MCF 10A (cell line): ENCODE data around the gene LRRC8A. TPM values are rescaled to one million over a fixed set of nuclear protein-coding genes. Genes with fewer than 3 reads are reported as not detected.
A peak's percentile ranks its signal among the peaks of the same experiment; 100 is the strongest.

Experiments used
- BruUV-seq: library from RNA; stranded (reverse); fragments of 400-500 nt; replicated peaks from 2 replicates; lab custom pipeline; 2021; lab: Mats Ljungman, UMichigan
- CTCF ChIA-PET: fragments of 300-600 bp; sonication (Branson Sonifier 250); formaldehyde crosslinking; extraction: SDS; loops from one replicate; lab custom pipeline; 2021; ENCODE audit warnings: antibody characterized with exemption, inconsistent platforms; lab: Yijun Ruan, JAX
- POLR2A ChIA-PET: fragments of 300-600, 350-650 bp; sonication (Branson Sonifier 250); formaldehyde crosslinking; extraction: SDS; loops from one replicate; lab custom pipeline; 2020; ENCODE audit warnings: antibody characterized with exemption, inconsistent platforms; lab: Yijun Ruan, JAX
- DNase-seq: peaks from one replicate; pipeline ENCODE4 v3.0.0-alpha.2; 2018; ENCODE audit not compliant: unreplicated experiment
- H3K27ac Mint-ChIP-seq: one replicate; pipeline ENCODE4 v1.8.0; 2022; ENCODE audit warnings: mild to moderate bottlenecking, low read depth, mixed read lengths; ENCODE audit not compliant: unreplicated experiment
- H3K27me3 Mint-ChIP-seq: one replicate; pipeline ENCODE4 v1.8.0; 2022; ENCODE audit warnings: mixed read lengths; ENCODE audit not compliant: insufficient read depth, unreplicated experiment
- H3K36me3 Mint-ChIP-seq: one replicate; pipeline ENCODE4 v1.8.0; 2022; ENCODE audit warnings: mild to moderate bottlenecking, moderate library complexity, mixed read lengths; ENCODE audit not compliant: insufficient read depth, unreplicated experiment
- H3K4me1 Mint-ChIP-seq: one replicate; pipeline ENCODE4 v1.8.0; 2022; ENCODE audit warnings: mixed read lengths; ENCODE audit not compliant: insufficient read depth, unreplicated experiment
- H3K4me3 Mint-ChIP-seq: one replicate; pipeline ENCODE4 v1.8.0; 2022; ENCODE audit warnings: mild to moderate bottlenecking, moderate library complexity, mixed read lengths; ENCODE audit not compliant: unreplicated experiment
- H3K9me3 Mint-ChIP-seq: one replicate; pipeline ENCODE4 v1.8.0; 2022; ENCODE audit warnings: mixed read lengths; ENCODE audit not compliant: unreplicated experiment
- CTCF ChIP-seq: fragments of 200-600 bp; IDR thresholded peaks from one replicate; pipeline ENCODE4 v1.8.0; 2022; ENCODE audit warnings: antibody characterized with exemption, mild to moderate bottlenecking; ENCODE audit not compliant: unreplicated experiment
- intact Hi-C: fragments of 100-400 bp; cut with micrococcal nuclease; formaldehyde crosslinking; loops from 2 replicates; pipeline ENCODE4 v1.14.1; 2022
- total RNA-seq: library from RNA; stranded (reverse); gene quantifications from 2 replicates; pipeline ENCODE4 v1.2.3, GENCODE V29; 2022

Gene LRRC8A
- total RNA-seq, 1 experiment from 2014 or later: 30.9 TPM

- Mint-ChIP-seq H3K27me3 (no peaks in the 10 kb centered on the region), H3K4me1 (peaks cover 20% of the 10 kb centered on the region), H3K9me3 (no peaks in the 10 kb centered on the region), H3K4me3 (no peak within 1 kb of the TSS), H3K36me3 (peaks cover 33% of the 10 kb centered on the region), H3K27ac (no peak within 1 kb of the TSS)
- no TSS peak for BruUV-seq
- intact Hi-C loops: no loop called here
- ChIA-PET POLR2A (interaction anchor here (1.0 to 1.2 kb wide), 3 partner anchors 28 to 58 kb away, joined by 3 to 7 read pairs (median 4); no protein-coding TSS in a partner anchor), CTCF (interaction anchor here (0.6 to 2.5 kb wide), 3 partner anchors 8 to 462 kb away, joined by 3 to 17 read pairs (median 8); no protein-coding TSS in a partner anchor)
- peak; percentile 86 for DNase-seq
- TF ChIP-seq CTCF: no peak
Observed at GRCh38 chr9:128920381-128921058, 38.6 kb downstream of the LRRC8A start, which contains the start of gene PHYHD1. Gene PHYHD1 (plus strand): TSS chr9:128920982. CDS start chr9:128922324, 1,342 bp downstream.

- TF ChIP-seq CTCF: no peak
- POLR2A ChIA-PET: interaction anchor here (0.9 kb wide), 1 partner anchor 39 kb away, joined by 4 read pairs; no protein-coding TSS in a partner anchor
- CTCF ChIA-PET: interaction anchor here (0.8 to 10.2 kb wide), 3 partner anchors 10 to 58 kb away, joined by 3 to 172 read pairs (median 4); no protein-coding TSS in a partner anchor
- Mint-ChIP-seq H3K4me3 (no peak overlapping the region), H3K27me3 (no peaks in the 10 kb centered on the region), H3K27ac (no peak overlapping the region), H3K9me3 (no peaks in the 10 kb centered on the region), H3K36me3 (peaks cover 23% of the 10 kb centered on the region), H3K4me1 (peaks cover 14% of the 10 kb centered on the region)
- no TSS peak for BruUV-seq
- DNase-seq: no peak
- intact Hi-C loops: no loop called here
Observed at GRCh38 chr9:128921881-128922763, 40.2 kb downstream of the LRRC8A start.

- CTCF ChIA-PET: interaction anchor here (0.8 to 10.2 kb wide), 4 partner anchors 12 to 71 kb away, joined by 3 to 172 read pairs (median 4); no protein-coding TSS in a partner anchor
- Mint-ChIP-seq H3K36me3 (peaks cover 13% of the 10 kb centered on the region), H3K4me1 (peaks cover 17% of the 10 kb centered on the region), H3K9me3 (no peaks in the 10 kb centered on the region), H3K4me3 (no peak overlapping the region), H3K27ac (no peak overlapping the region), H3K27me3 (no peaks in the 10 kb centered on the region)
- POLR2A ChIA-PET: interaction anchor here (1.0 kb wide), 1 partner anchor 32 kb away, joined by 4 read pairs; no protein-coding TSS in a partner anchor
- BruUV-seq: no TSS peak
- intact Hi-C loops: no loop called here
- DNase-seq: no peak
- no peak for TF ChIP-seq CTCF
Observed at GRCh38 chr9:128923493-128923883, 41.6 kb downstream of the LRRC8A start.
